ENCODE data around the gene TMEM141.
"Not testable (repeated sequence)": the region's sequence is repeated elsewhere in the genome, so short reads cannot be mapped to it uniquely, and the experiment has no call there.

TMEM141 gene

GRCh38 chr9:136774416-136775045, 16.6 kb upstream of the TMEM141 start:
- no peak for DNase-seq

GRCh38 chr9:136775191-136775590, 16.0 kb upstream of the TMEM141 start:
- DNase-seq: no peak

- no peak for DNase-seq
These were observed 14.2 kb upstream of the TMEM141 start for GRCh38 chr9:136776947-136777346.

GRCh38 chr9:136777359-136777758, 13.8 kb upstream of the TMEM141 start:
- DNase-seq: no peak

GRCh38 chr9:136779808-136780207, 11.3 kb upstream of the TMEM141 start:
- no peak for DNase-seq

- no peak for DNase-seq
These were observed 8.7 kb upstream of the TMEM141 start for GRCh38 chr9:136782452-136782851.

GRCh38 chr9:136784249-136784996, 6.7 kb upstream of the TMEM141 start:
- no peak for DNase-seq

GRCh38 chr9:136784997-136785361, 6.2 kb upstream of the TMEM141 start:
- DNase-seq: no peak

- not testable (repeated sequence) for DNase-seq
These were observed 5.4 kb upstream of the TMEM141 start for GRCh38 chr9:136785565-136786355.

GRCh38 chr9:136786451-136786850, 4.7 kb upstream of the TMEM141 start:
- no peak for DNase-seq

- not testable (repeated sequence) for DNase-seq
These were observed 4.2 kb upstream of the TMEM141 start for GRCh38 chr9:136786983-136787382.

- DNase-seq: peak; percentile 72
These were observed 3.3 kb upstream of the TMEM141 start for GRCh38 chr9:136787690-136788400.

GRCh38 chr9:136788644-136789522, 2.3 kb upstream of the TMEM141 start:
- not testable (repeated sequence) for DNase-seq

GRCh38 chr9:136789523-136789937, 1.6 kb upstream of the TMEM141 start:
- DNase-seq: no peak

GRCh38 chr9:136791516-136792276, 552 bp downstream of the TMEM141 start:
- DNase-seq: peak; percentile 71

GRCh38 chr9:136792321-136793085, 1.4 kb downstream of the TMEM141 start:
- no peak for DNase-seq

- no peak for DNase-seq
These were observed 2.2 kb downstream of the TMEM141 start for GRCh38 chr9:136793086-136793946.

GRCh38 chr9:136794281-136794999, 3.3 kb downstream of the TMEM141 start:
- DNase-seq: no peak

- no peak for DNase-seq
These were observed 3.8 kb downstream of the TMEM141 start for GRCh38 chr9:136795000-136795348.

All from CD4-positive, alpha-beta T cell treated with Interleukin-6 for 4 hours (primary cell).